Endodermal cell (in vitro differentiated cells): ENCODE results near the gene SPATA6L. TPM values are rescaled to one million over a fixed set of nuclear protein-coding genes. Genes with fewer than 3 reads are reported as not detected.

ENCODE experiments used
- DNase-seq: peaks from one replicate; pipeline ENCODE4 v3.0.0-alpha.2; 2017
- H3K27ac ChIP-seq: 2 replicates; pipeline ENCODE4 v1.5.1; 2013; ENCODE audit warnings: mild to moderate bottlenecking, low read depth, low read length, moderate library complexity
- H3K27me3 ChIP-seq: 2 replicates; pipeline ENCODE4 v1.6.1; 2013; ENCODE audit warnings: mild to moderate bottlenecking, low read length, moderate library complexity; ENCODE audit not compliant: insufficient read depth, control insufficient read depth, poor library complexity, severe bottlenecking
- H3K36me3 ChIP-seq: 2 replicates; pipeline ENCODE4 v1.7.0; 2013; ENCODE audit warnings: mild to moderate bottlenecking, low read length, moderate library complexity; ENCODE audit not compliant: control insufficient read depth, insufficient read depth
- H3K4me1 ChIP-seq: one replicate; pipeline ENCODE4 v1.7.0; 2013; ENCODE audit warnings: low read length; ENCODE audit not compliant: control insufficient read depth, insufficient read depth
- H3K4me3 ChIP-seq: 2 replicates; pipeline ENCODE4 v1.5.1; 2013; ENCODE audit warnings: mild to moderate bottlenecking, low read length, moderate library complexity
- H3K9ac ChIP-seq: 2 replicates; pipeline ENCODE4 v1.6.1; 2013; ENCODE audit warnings: mild to moderate bottlenecking, low read length, moderate library complexity; ENCODE audit not compliant: poor library complexity, severe bottlenecking; ENCODE audit errors: extremely low read depth
- H3K9me3 ChIP-seq: 2 replicates; pipeline ENCODE4 v1.6.1; 2013; ENCODE audit warnings: mild to moderate bottlenecking, low read length, moderate library complexity; ENCODE audit not compliant: control insufficient read depth
- H3K27ac Mint-ChIP-seq: 2 replicates; pipeline ENCODE4 v1.8.0; 2020; ENCODE audit warnings: mixed read lengths
- H3K27me3 Mint-ChIP-seq: 2 replicates; pipeline ENCODE4 v1.8.0; 2021; ENCODE audit warnings: mild to moderate bottlenecking, mixed read lengths; ENCODE audit not compliant: insufficient read depth
- H3K36me3 Mint-ChIP-seq: 2 replicates; pipeline ENCODE4 v1.8.0; 2020; ENCODE audit warnings: low read depth, mixed read lengths
- H3K4me1 Mint-ChIP-seq: 2 replicates; pipeline ENCODE4 v1.8.0; 2020; ENCODE audit warnings: mixed read lengths
- H3K4me3 Mint-ChIP-seq: 2 replicates; pipeline ENCODE4 v1.8.0; 2020; ENCODE audit warnings: mild to moderate bottlenecking, moderate library complexity, mixed read lengths
- H3K9me3 Mint-ChIP-seq: 2 replicates; pipeline ENCODE4 v1.8.0; 2020; ENCODE audit warnings: mild to moderate bottlenecking, mixed read lengths
- CTCF ChIP-seq: fragments of 200-600 bp; sonication (generic); conservative IDR thresholded peaks from 2 replicates; pipeline ENCODE4 v1.5.0; 2021; ENCODE audit warnings: antibody characterized with exemption, mild to moderate bottlenecking
- WGBS, 2 experiments: methylation state at CpG; one replicate each; pipeline versions ENCODE4 v1.1.5 to v1.1.7; 2013; ENCODE audit warnings: missing lambda C conversion rate in 2 of 2, mixed read lengths in 1 of 2; ENCODE audit not compliant: insufficient coverage in 1 of 2, insufficient read length in 1 of 2; 5-methylcytosine and 5-hydroxymethylcytosine counted together
- long read RNA-seq, 4 experiments: library from polyadenylated mRNA in 2 of 4; library from RNA in 1 of 4; library from capped mRNA in 1 of 4; stranded (forward) in 3 of 4; unstranded in 1 of 4; transcript quantifications; one replicate each; pipeline ENCODE4 v2.0.0, GENCODE V29; 2020 to 2021; ENCODE audit warnings: inconsistent platforms in 1 of 4
- polyA plus RNA-seq, 2 experiments: library from polyadenylated mRNA; stranded (reverse); fragments of 50-300 nt; gene quantifications; one replicate each; pipeline ENCODE4 v1.2.3, GENCODE V29; 2013
- total RNA-seq, 2 donors: library from RNA; stranded (reverse); fragmentation: NEBNext Ultra II Directional in 1 of 2; extraction: Animal tissue kit (Norgen Biotek cat#: 25700) in 1 of 2; gene quantifications; 2 replicates in 1 of 2; 3 replicates in 1 of 2; pipeline ENCODE4 v1.2.1, GENCODE V29; 2021

SPATA6L gene
- total RNA-seq, result 1 to 10 TPM; 1.2 to 2.0 TPM
- polyA plus RNA-seq (2013, experiment 1 of 2), result 0.89 TPM
- 0.95 TPM for polyA plus RNA-seq (2013, experiment 2 of 2)
- long read RNA-seq, experiment 1, result 0 reads
- long read RNA-seq, experiment 2, partial matches to known transcripts, result 0 of 2 reads
- long read RNA-seq, experiment 2, other reads (novel, unspliced or antisense), result 2 of 2 reads
- long read RNA-seq, experiment 3, partial matches to known transcripts, result 1 of 1 reads
- long read RNA-seq, experiment 3, other reads (novel, unspliced or antisense), result 0 of 1 reads
- long read RNA-seq, experiment 4, partial matches to known transcripts, result 0 of 1 reads
- long read RNA-seq, experiment 4, other reads (novel, unspliced or antisense), result 1 of 1 reads

DNA sequence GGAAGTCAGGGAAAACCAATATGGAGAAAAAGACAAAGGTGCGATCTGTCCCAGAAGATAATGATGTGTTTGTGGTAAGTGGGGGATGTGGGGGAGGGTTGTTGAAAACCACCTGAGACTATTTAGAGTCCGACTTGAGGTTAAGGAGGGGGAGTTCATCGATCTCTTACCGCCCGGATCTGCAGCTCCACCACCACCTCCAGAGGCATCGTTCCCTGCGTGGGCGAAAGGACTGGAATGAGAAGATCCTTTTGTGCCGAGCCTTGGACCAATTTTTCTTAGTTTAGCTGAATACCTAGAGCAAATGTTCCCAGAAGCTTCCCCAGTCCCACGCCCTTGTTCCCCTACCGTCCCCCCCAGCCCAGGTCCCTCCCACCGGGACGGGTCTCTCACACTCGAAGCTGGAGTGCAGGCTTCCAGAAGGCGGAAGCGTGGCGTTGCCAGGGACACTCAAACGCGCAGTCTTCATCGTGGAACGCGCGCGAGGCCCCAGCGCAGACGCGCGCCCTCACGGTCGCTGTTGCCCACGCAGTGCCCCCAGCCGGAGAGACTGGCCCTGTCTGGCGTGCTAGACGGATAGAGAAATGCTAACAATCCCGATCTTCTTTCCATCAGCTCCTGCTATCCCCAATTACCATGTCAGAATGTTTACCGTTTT lies at the start of gene SPATA6L:
Gene SPATA6L, minus strand, starts transcription at position 439 of the 658 bp plus-strand sequence. Its CDS starts 230 bp downstream, at position 209.
- Histone ChIP-seq H3K36me3 (no peaks in the 10 kb centered on the region), H3K9ac (peak within 1 kb of the TSS; percentile 52), H3K27me3 (no peaks in the 10 kb centered on the region), H3K9me3 (no peaks in the 10 kb centered on the region), H3K4me3 (peak within 1 kb of the TSS; percentile 82), H3K4me1 (peaks cover 10% of the 10 kb centered on the region), H3K27ac (no peak within 1 kb of the TSS)
- WGBS, 2 experiments, result 4 to 10% methylated on average over 10 to 36 of the region's 36 CpGs
- peaks cover 39% of the 10 kb centered on the region for H3K4me1 Mint-ChIP-seq
- peak within 1 kb of the TSS; percentile 47 for H3K27ac Mint-ChIP-seq
- no peaks in the 10 kb centered on the region for H3K9me3 Mint-ChIP-seq
- no peaks in the 10 kb centered on the region for H3K27me3 Mint-ChIP-seq
- no peaks in the 10 kb centered on the region for H3K36me3 Mint-ChIP-seq
- peak; percentile 37 for TF ChIP-seq CTCF
- H3K4me3 Mint-ChIP-seq, result peak within 1 kb of the TSS; percentile 69
- peak; percentile 66 for DNase-seq

- Mint-ChIP-seq H3K4me1 (peaks cover 4% of the 10 kb centered on the region), H3K4me3 (no peak overlapping the region), H3K27me3 (no peaks in the 10 kb centered on the region), H3K9me3 (peaks cover 5% of the 10 kb centered on the region), H3K36me3 (peaks cover 73% of the 10 kb centered on the region), H3K27ac (no peak overlapping the region)
- Histone ChIP-seq H3K9me3 (peaks cover 11% of the 10 kb centered on the region), H3K4me3 (no peak overlapping the region), H3K9ac (no peak overlapping the region), H3K4me1 (no peaks in the 10 kb centered on the region), H3K36me3 (peaks cover 80% of the 10 kb centered on the region), H3K27me3 (no peaks in the 10 kb centered on the region), H3K27ac (no peak overlapping the region)
- no peak for TF ChIP-seq CTCF
- 91% methylated on average over 8 to 9 of the region's 9 CpGs for WGBS, 2 experiments
- no peak for DNase-seq
Measured at GRCh38 chr9:4714266-4715016, 48.2 kb upstream of the SPATA6L start.

DNA sequence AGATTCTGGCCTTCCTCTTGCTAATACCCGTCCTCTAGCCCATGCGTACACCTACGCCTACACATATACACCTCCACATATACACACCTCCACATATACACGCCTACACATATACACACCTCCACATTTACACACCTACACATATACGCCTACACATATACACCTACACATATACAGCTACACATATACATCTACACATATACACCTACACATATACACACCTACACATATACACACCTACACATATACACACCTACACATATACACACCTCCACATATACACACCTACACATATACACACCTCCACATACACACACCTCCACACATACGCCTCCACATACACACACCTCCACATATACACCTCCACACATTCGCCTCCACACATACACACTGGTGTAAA lies 47.6 kb upstream of the SPATA6L start:
- Mint-ChIP-seq H3K36me3 (peaks cover 72% of the 10 kb centered on the region), H3K9me3 (peaks cover 5% of the 10 kb centered on the region)
- no peaks in the 10 kb centered on the region for H3K27me3 ChIP-seq

More for the DNA sequence above, 47.6 kb upstream of the SPATA6L start:
- H3K27me3 Mint-ChIP-seq, result no peaks in the 10 kb centered on the region
- TF ChIP-seq CTCF, result no peak
- Histone ChIP-seq H3K9ac (no peak overlapping the region), H3K9me3 (peaks cover 11% of the 10 kb centered on the region), H3K27ac (no peak overlapping the region), H3K4me1 (no peaks in the 10 kb centered on the region), H3K4me3 (no peak overlapping the region), H3K36me3 (peaks cover 82% of the 10 kb centered on the region)
- peaks cover under 1% of the 10 kb centered on the region for H3K4me1 Mint-ChIP-seq
- no peak overlapping the region for H3K4me3 Mint-ChIP-seq
- no peak overlapping the region for H3K27ac Mint-ChIP-seq
- DNase-seq, result no peak
- WGBS, 2 experiments, result 62 to 80% methylated on average over 5 to 7 of the region's 7 CpGs
